T follicular helper cell (primary cell): ENCODE data around the gene MORF4L2.

ENCODE experiments used
- DNase-seq: peaks from one replicate; pipeline ENCODE4 v3.0.0-alpha.2; 2020; ENCODE audit warnings: low read depth
- total RNA-seq, 2 experiments: gene quantifications; one replicate each; lab custom pipeline; 2026; lab: John Stamatoyannopoulos, UW

MORF4L2 gene
- total RNA-seq: 62.7 to 160 reads per million in 2 experiments

DNA sequence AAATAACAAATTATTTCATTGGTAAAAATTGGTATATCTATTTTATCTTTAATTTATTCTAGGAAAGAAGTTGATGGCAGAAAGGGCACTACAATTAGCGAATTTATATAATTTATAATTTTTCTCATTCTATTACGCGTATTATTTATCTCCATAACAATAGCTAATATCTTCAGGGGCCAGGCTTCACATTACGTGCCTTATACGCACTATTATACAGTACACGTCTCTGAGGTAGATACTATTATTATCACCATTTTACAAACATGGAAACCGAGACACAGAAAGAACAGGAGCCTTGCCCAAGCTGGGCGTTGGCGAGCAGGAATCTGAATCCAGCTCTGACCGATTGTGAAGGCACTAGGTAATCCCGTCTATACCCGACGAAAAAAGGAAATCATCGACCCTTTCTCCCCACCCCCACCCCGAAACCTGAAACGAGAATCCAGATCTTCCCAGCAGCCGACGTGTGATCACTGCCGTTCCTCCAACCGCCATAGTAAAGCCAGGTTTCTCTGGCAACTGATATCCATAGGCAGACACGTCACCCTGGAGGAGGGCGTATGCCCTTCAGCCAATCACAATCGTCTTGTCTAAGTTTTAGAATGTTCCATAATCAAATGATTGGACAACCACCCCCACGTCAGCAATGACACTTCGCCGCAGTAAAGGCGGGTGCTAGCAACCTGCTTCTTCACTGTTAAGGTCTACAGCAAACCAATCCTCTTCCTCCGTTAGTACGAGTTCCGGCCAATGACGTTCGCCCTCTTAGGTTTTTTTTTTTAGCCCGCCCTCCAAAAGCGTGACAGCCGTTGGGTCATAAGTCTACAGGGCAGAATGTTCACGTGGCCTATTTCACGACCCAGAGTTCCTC is at the start of gene MORF4L2:
Gene MORF4L2 (minus strand): TSS at position 501 of the 874 bp plus-strand sequence. CDS start 9,672 bp downstream, outside the sequence.
- DNase-seq: peak; percentile 83

GRCh38 chrX:103734125-103734760 is 47.7 kb upstream of the MORF4L2 start:
- no peak for DNase-seq

DNA sequence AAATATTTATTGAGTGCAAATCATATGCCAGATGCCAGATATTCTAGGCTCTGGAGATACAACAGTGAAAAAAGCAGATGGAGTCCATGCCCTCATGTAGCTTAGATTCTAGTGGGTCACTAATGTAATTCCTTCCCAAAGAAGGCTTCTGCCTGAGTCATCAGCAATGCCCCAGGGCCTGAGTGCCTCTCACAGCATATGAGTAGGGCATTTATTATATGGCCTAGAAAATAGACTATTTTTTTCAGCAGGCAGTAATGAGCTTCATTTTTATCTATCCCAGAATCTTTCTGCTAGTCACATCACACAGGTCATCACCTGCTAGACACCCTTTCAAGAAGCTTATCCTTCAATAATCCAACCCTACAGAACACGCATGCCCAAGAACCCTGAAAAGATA is 46.5 kb upstream of the MORF4L2 start:
- DNase-seq: no peak

- no peak for DNase-seq
Measured at GRCh38 chrX:103730796-103731493, 44.4 kb upstream of the MORF4L2 start.

GRCh38 chrX:103730147-103730795 is 43.8 kb upstream of the MORF4L2 start:
- no peak for DNase-seq

GRCh38 chrX:103729015-103729414 is 42.5 kb upstream of the MORF4L2 start:
- DNase-seq: no peak

DNA sequence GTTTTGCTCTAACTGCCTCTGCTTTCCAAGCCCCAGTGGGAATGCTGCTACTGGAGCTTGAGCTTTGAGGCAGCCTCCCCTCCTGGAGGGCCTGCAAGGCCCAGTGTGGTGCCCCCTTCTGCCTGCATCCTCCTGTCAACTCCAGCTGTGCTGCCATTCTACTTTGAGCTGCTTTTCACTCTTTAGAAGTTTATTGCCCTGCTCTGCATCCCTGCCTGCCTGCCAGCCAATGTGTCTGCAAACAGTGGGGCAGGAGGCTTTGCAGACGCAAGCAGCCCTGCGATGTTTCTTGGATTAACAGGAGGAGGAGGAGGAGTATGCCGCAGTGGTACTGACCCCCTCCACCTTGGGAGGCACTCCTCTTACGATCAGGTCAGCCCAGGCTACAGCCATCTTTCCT is 40.6 kb upstream of the MORF4L2 start:
- DNase-seq: no peak

DNA sequence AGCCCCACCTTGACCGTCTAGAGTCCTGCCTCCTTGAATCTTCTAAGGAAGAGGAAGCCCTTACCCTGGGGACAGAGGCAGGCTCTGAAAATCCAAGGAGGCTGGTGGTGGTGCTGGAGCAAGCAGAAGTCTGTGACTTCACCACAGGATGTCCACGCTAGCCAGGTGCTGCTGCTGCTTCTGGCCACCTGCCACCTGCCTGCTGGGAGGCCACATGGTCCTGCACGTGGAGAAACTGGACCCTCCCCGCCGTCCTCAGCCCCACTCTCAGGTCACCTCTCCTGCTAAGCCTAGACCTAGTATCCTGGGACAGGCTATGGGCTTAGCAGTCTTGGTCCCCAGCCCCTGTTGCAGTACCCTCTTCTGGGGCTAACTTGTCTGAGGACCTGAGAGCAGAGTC is 40.0 kb upstream of the MORF4L2 start:
- DNase-seq: no peak

DNA sequence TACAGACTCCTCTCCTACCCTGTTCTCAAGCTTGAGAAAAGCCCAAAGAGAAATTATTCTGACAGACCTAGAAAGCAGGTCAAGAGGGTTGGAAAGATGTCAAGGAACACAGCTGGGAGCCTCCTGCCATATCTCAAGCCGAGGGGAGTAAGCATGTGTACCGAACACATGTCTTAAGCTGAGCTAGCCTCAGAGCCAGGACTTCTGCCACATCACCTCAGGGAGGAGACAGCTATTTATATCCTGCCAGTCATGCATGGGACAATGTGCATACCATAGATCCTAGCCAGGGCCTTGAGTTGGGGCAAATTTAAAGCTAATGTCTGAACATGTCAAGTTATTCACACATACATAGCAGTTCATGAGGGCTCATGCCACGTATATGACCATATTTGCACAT is 36.0 kb upstream of the MORF4L2 start:
- no peak for DNase-seq

- no peak for DNase-seq
Measured at GRCh38 chrX:103718120-103718519, 31.6 kb upstream of the MORF4L2 start.

DNA sequence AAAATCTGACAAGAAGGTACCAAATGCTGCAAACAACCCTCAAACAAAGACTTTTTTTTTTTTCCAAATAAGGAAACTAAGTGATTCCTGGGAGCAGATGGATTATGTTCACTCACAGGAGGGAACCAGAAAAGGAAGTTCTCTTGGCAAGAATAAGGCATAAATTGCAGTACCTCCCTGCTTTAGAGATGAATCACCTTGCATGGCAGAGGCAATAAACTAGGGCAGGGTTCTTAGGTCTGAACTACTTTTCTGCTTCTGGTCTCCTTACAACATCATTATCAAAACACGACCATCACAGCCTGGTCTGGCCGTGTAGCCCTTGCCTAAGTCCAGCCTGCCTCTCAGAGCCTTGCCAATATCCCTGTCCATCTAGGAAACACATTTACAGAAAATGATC is 30.5 kb upstream of the MORF4L2 start:
- no peak for DNase-seq

DNA sequence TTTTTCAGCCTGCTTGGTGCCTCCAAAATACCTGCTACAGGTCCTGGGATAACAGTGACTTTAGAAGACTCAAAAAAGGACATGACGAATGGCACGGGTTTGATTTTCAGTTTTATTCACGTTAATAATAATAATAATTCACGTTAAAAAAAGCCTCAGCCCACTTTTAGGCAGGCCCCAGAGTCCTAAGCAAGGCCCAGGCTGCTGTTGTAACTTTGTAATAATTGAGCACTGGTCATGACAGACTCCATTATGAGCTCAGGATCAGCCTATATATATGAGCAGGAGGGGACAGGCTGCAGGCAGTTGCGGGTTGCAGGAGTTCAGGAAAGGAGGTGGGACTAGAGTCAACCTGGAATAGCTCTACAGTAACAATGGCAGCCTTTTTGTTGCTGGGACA is 24.1 kb upstream of the MORF4L2 start, which contains the start of gene TMEM31:
Gene TMEM31 (plus strand): TSS at position 301 of the 400 bp plus-strand sequence. CDS start 1,350 bp downstream, outside the sequence.
- DNase-seq: no peak

DNA sequence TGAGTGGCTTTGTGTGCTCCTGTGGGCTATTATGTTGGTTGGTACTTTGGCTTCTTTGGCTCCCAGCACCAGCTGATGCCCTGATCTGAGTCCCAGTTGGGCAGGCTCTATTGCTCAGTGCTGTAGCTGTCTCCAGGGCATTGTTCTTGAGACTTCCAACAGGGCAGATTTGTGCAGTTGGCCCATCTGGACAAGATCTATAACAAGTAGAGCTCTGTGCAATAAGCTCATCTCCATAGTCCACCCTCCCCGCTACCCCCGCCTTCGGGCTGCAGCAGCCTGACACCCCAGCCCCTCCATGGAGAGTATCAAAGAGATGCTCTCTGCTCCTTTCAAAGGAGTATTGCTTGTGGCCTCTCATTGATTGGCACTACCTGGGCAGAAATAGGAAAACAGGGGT is 18.4 kb upstream of the MORF4L2 start:
- DNase-seq: no peak

GRCh38 chrX:103699243-103699642 is 12.7 kb upstream of the MORF4L2 start:
- no peak for DNase-seq

- DNase-seq: no peak
Measured at GRCh38 chrX:103697687-103698086, 11.2 kb upstream of the MORF4L2 start.

DNA sequence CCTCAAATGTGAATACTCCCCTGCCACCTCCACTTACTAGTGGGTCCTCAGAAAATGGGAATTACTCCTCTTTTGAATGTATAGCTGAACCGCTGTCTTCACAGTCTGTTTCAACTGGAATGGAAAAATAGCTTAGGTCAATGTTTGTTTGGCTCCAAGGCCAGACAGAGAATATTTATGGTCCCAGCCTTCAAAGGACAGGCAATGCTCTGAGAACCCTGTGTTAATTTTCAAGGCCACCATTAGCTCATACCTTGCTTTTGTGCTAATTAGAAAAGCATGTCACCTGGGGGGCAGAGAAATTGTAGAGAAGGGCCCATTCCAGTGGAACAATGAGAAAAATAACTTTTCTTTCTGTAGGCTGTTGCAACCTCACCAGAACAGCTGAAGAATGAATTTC is 4.6 kb upstream of the MORF4L2 start:
- DNase-seq: no peak

DNA sequence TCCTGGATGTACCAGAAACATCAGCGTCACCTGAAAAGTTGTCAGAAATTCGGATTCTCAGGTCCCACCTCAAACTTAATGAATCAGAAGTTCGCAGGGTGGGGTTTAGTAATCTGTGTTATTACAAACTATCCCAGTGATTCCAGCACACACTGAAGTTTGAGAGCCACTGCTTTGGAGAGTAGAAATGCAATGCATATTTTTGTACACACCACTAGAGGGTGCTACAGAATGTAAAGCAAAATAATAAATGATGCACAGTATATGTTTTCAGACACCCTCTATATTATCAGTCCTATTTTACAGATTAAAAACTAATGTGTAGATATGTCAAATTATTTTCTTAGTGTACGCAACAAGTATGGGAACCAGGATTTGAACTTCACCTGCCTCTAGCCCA is 2.4 kb upstream of the MORF4L2 start:
- DNase-seq: no peak

DNA sequence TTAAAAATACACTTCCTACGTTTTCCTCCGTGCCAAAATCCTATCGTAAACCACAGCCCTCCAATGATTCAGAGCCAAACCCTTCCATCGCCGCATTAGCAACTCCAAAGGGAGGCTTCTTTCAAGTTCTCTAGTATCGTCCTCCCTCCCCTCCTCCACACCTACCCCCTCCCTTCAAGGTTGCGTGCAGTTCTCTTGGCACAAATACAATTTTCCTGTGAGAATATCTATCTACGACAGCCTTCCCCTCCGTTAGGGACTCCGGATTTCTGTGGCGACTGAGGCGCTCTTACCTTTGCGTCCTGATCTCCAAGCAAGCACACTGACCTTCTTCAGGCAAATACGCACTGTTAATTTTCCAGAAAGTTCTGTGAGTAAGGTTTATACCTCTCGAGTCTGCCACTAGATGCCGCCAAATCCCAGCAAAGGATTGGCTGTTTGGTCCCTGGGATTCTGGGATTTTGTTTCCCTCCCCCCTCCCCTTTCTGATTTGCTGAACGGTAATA is 1.2 kb upstream of the MORF4L2 start:
- DNase-seq: peak; percentile 17

DNA sequence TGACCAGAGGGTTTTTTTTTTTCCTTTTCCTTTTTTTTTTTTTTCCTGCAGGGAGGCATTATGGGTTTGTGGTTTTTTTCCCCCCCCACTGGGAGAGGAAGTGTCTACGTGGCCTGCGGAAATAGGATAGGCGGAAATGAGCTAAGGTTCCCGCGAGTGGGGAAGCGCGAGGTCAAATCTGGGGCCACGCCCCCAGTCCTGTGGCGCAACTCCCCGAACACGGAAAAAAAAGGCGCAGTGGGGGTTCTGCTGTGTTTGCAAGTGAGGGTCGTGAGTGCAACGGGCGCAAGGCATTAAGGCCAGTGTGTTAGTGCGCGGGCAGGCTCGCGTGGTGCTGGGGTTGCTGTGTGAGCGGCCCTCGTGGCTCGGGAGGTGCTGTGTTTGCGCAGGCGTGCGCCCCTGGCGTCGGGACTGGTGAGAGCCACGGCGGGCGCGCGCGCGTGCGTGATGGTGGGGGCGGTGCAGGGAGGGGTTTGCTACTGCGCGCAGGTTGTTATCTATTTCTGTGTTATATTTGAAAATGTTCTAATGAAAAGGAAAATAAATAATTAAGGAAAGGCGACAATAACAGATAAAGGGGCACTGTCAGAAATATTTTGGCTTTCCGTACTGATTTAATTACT is 685 bp upstream of the MORF4L2 start:
- peak; percentile 81 for DNase-seq

DNA sequence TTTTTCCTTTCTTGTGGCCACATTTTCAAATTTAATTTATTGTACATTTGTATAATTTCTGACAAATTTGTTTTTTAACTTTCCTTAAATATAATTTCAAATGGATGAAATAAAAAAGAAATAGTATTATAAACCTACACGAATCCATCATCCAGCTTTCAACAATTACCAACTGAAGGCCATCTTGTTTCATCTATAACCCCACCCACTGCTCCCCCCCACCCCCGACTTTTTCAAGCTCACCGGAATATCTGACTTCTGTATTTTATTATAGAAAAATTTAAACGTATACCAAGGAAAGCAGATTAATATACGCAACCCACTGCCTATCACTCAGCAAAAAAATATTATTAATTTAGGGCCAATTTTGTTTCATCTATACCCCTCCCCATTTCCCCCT is 1.1 kb downstream of the MORF4L2 start:
- DNase-seq: no peak

DNA sequence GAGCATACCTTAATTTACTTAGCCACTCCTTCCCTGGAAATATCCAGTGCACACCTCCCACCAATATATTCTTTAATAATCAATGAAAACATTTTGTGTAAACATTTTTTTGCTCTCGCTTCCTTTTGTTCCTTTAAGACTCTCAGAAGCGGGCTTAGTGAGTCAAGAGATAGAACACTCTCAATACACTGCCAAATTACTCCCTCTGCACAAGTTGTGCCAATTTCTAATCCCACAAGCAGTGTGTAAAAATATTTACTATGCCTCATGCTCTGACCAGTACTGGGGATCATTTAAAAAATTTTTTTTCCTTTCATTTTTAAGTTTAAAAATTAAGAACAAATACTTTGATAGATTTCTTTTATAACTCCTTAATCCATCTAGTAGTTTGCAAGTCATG is 5.1 kb downstream of the MORF4L2 start:
- DNase-seq: no peak
